Activated CD4-positive, alpha-beta memory T cell treated with anti-CD3 and anti-CD28 coated beads, Interleukin-2, amount 10 ng/mL, durations not matched to agents 7 days and 5 days (primary cell): ENCODE data around the gene BBS9. TPM values are rescaled to one million over a fixed set of nuclear protein-coding genes. Genes with fewer than 3 reads are reported as not detected.
"Not testable (repeated sequence)": the region's sequence is repeated elsewhere in the genome, so short reads cannot be mapped to it uniquely, and the experiment has no call there.

ENCODE experiments used
- CTCF ChIA-PET: fragments of 350-600 bp; sonication (Branson Sonifier 250); formaldehyde crosslinking; loops from one replicate; lab custom pipeline; 2021; ENCODE audit warnings: antibody characterized with exemption, inconsistent platforms; lab: Charles Lee
- POLR2A ChIA-PET: fragments of 350-600 bp; sonication (Branson Sonifier 250); formaldehyde crosslinking; loops from one replicate; lab custom pipeline; 2021; ENCODE audit warnings: antibody characterized with exemption; lab: Charles Lee
- DNase-seq: peaks from one replicate; pipeline ENCODE4 v3.0.0-alpha.2; 2020
- H3K27ac Mint-ChIP-seq: one replicate; pipeline ENCODE4 v1.8.0; 2021; ENCODE audit warnings: mild to moderate bottlenecking, mixed read lengths
- H3K27me3 Mint-ChIP-seq: one replicate; pipeline ENCODE4 v1.8.0; 2021; ENCODE audit warnings: mixed read lengths
- H3K36me3 Mint-ChIP-seq: one replicate; pipeline ENCODE4 v1.8.0; 2021; ENCODE audit warnings: low read depth, mixed read lengths
- H3K4me1 Mint-ChIP-seq: one replicate; pipeline ENCODE4 v1.8.0; 2021; ENCODE audit warnings: mixed read lengths
- H3K4me3 Mint-ChIP-seq: one replicate; pipeline ENCODE4 v1.8.0; 2021; ENCODE audit warnings: mild to moderate bottlenecking, mixed read lengths
- H3K9me3 Mint-ChIP-seq: one replicate; pipeline ENCODE4 v1.8.0; 2021; ENCODE audit warnings: mixed read lengths
- total RNA-seq, 2 experiments: library from RNA; stranded (reverse); gene quantifications; one replicate each; pipeline ENCODE4 v1.2.3, GENCODE V29; 2021

BBS9 gene
- total RNA-seq, 2 experiments from 2014 or later, result 13.7 to 14.0 TPM

DNA sequence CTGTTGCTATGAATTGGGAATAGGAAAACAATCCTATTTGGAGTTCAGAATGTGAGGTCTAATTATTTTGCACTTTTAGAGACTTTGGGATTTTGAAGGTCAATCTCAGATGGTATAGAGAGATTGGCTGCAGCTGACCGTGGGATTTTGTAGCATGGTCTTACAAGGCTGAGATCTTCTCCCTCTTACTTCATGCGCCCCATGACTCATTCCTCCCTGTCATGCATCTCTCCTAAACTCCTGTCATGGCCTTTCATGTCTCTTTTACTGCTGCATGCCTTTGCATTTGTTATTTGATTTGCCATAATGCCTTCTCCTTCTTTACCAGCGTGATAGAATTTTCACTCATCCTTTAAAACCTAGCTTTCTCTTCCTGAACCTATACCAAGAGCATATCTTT, 133.1 kb downstream of the BBS9 start:
- H3K9me3 Mint-ChIP-seq, result no peaks in the 10 kb centered on the region
- H3K4me3 Mint-ChIP-seq, result no peak overlapping the region
- H3K4me1 Mint-ChIP-seq, result peaks cover 13% of the 10 kb centered on the region
- H3K27me3 Mint-ChIP-seq, result no peaks in the 10 kb centered on the region
- POLR2A ChIA-PET, result no interaction called here
- CTCF ChIA-PET, result no interaction called here
- no peak overlapping the region for H3K27ac Mint-ChIP-seq
- DNase-seq, result no peak
- no peaks in the 10 kb centered on the region for H3K36me3 Mint-ChIP-seq

DNA sequence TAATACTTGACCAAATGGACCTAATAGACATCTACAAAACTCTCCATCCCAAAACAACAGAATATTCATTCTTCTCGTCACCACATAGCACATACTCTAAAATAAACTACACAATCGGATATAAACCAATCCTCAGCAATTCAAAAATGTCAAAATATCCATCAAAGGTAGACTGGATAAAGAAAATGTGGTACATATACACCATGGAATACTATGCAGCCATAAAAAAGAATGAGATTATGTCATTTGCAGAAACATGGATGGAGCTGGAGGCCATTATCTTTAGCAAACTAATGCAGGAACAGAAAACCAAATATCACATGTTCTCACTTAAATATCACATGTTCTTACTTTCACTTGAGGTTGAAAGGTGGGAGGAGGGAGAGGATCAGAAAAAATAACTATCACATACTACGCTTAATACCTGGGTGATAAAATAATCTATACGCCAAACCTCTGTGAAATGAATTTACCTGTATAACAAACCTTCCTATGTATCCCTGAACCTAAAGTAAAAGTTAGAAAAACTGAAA, 142.5 kb downstream of the BBS9 start:
- H3K27me3 Mint-ChIP-seq, POLR2A ChIA-PET, DNase-seq, H3K4me1 Mint-ChIP-seq, CTCF ChIA-PET, H3K4me3 Mint-ChIP-seq, H3K36me3 Mint-ChIP-seq, H3K27ac Mint-ChIP-seq: not testable (repeated sequence)
- peaks cover 11% of the 10 kb centered on the region for H3K9me3 Mint-ChIP-seq

DNA sequence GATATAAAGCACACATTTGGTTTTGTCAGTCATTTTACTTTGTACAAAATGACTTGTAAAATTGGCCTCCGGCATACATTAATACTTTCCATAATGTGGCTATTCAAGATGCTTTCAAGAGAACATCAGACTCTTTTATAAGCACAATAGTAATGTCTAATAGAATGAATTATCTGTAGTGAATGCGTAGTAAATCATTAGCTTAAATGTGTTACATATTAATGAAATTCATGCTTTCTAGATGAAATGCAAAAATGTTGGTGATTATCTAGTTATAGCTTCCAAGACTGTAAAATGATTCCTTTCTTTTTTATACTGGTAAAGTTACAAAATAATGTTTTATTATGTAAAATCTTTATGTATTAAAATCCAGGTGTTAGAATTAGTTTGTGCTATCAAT, 144.0 kb downstream of the BBS9 start:
- ChIA-PET CTCF (no interaction called here), POLR2A (no interaction called here)
- H3K36me3 Mint-ChIP-seq, result no peaks in the 10 kb centered on the region
- H3K9me3 Mint-ChIP-seq, result peaks cover 21% of the 10 kb centered on the region
- no peaks in the 10 kb centered on the region for H3K4me1 Mint-ChIP-seq
- H3K27ac Mint-ChIP-seq, result no peak overlapping the region
- H3K27me3 Mint-ChIP-seq, result no peaks in the 10 kb centered on the region
- H3K4me3 Mint-ChIP-seq, result no peak overlapping the region
- no peak for DNase-seq

DNA sequence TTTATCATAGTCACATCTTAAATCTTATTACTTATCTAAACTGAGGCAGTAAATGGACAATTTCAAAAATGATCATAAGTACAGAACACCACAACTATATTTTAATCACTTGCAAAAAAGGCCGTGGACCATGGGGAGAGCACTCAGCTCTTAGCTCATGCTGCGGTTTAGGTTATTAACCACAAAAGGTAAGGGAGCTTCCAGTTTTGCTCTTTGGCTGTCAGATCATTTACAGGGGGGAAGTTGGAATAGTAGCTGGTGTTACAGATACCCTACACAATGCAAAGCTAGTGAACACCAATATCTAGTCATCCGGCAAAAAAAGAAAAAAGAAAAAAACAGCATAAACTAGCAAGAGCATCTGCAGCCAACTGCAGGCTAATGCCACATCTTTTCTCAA, 147.0 kb downstream of the BBS9 start:
- CTCF ChIA-PET, result no interaction called here
- Mint-ChIP-seq H3K36me3 (no peaks in the 10 kb centered on the region), H3K27ac (no peak overlapping the region), H3K27me3 (no peaks in the 10 kb centered on the region), H3K9me3 (peaks cover 15% of the 10 kb centered on the region), H3K4me1 (no peaks in the 10 kb centered on the region), H3K4me3 (no peak overlapping the region)
- DNase-seq, result no peak
- POLR2A ChIA-PET, result no interaction called here

DNA sequence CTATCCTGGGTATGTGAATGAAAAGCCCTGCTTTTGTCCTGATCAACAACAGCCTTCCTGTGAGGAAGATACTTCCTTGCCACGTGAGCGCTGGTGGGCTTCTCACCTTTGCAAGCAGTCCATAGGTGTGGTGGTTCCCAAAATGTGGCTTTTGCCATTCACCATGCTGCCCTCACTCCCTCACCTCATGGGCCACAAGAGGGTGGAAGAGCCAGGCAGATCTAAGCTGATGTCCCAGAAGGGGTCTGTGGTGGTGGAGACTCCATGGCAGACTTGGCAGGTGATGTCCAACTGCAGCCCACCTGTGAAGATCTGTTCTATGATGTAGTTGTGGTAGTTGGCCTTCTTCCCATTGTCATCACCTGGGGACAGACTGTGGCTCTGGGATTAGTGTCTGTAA, 147.4 kb downstream of the BBS9 start:
- Mint-ChIP-seq H3K27me3 (no peaks in the 10 kb centered on the region), H3K4me1 (no peaks in the 10 kb centered on the region), H3K9me3 (peaks cover 15% of the 10 kb centered on the region), H3K27ac (no peak overlapping the region), H3K4me3 (no peak overlapping the region), H3K36me3 (no peaks in the 10 kb centered on the region)
- CTCF ChIA-PET, result no interaction called here
- DNase-seq, result no peak
- POLR2A ChIA-PET, result no interaction called here

DNA sequence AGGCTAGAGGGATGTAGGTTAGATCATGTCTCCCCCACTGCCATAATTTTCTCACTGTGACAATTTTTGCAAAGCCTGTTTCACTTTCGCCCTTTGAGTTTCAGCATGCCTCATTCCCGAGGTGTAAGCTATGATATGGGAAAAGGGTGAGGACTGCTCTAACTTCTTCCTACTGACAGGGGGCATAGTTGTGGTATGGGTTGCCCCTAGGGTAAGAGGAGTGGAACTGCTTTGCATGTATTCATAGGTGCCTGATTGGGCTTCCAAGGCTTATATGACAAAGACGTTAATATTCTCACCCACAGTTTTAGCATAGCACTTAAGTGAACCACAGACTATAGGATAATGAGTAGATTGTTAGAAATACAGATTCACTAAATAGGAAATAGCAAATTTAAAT, 148.7 kb downstream of the BBS9 start:
- no peaks in the 10 kb centered on the region for H3K36me3 Mint-ChIP-seq
- no peak overlapping the region for H3K4me3 Mint-ChIP-seq
- H3K9me3 Mint-ChIP-seq, result peaks cover 15% of the 10 kb centered on the region
- H3K27me3 Mint-ChIP-seq, result no peaks in the 10 kb centered on the region
- no peaks in the 10 kb centered on the region for H3K4me1 Mint-ChIP-seq
- no peak for DNase-seq
- CTCF ChIA-PET, result no interaction called here
- POLR2A ChIA-PET, result no interaction called here
- no peak overlapping the region for H3K27ac Mint-ChIP-seq

DNA sequence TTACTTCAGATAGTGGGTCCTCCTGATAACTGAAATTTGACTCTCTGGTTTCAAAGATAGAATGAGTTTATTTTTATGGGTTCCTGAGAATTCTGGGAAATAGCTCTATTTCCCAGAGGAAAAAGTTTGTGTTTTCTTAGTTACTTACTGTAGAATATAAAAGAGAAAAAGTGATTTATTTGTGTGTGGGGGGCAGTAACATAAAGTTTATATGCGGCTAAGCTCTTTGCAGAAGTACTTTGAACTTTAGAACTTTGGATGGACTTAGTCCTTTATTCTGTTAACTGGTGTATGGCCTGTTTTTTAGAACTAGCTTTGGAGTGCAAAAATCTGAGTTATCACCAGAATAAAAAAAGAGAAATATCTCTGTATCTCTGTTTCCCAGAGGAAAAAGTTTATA, 157.1 kb downstream of the BBS9 start:
- ChIA-PET POLR2A (no interaction called here), CTCF (no interaction called here)
- no peaks in the 10 kb centered on the region for H3K36me3 Mint-ChIP-seq
- peaks cover 2% of the 10 kb centered on the region for H3K9me3 Mint-ChIP-seq
- H3K27me3 Mint-ChIP-seq, result no peaks in the 10 kb centered on the region
- no peak overlapping the region for H3K27ac Mint-ChIP-seq
- H3K4me3 Mint-ChIP-seq, result no peak overlapping the region
- H3K4me1 Mint-ChIP-seq, result no peaks in the 10 kb centered on the region
- DNase-seq, result no peak

DNA sequence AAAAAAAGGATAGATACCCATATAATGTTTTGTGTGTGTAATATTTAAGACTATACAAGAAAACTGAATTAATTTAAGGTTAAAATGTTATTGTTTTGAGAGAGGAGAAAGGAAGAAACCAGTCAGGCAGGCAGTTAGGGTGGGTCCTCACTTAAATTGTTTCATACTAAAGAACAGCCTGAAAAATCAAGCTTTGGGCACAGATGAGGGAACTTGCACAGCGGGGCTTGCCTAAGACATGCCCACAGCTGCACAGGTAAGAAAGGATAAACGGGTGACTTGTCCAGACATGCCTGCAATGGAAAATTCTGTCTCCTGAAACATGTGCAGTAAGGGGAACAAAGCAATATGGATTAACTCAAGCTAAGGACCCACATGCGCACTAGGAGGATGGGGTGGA, 158.4 kb downstream of the BBS9 start:
- H3K4me1 Mint-ChIP-seq, result no peaks in the 10 kb centered on the region
- CTCF ChIA-PET, result no interaction called here
- peaks cover 2% of the 10 kb centered on the region for H3K9me3 Mint-ChIP-seq
- POLR2A ChIA-PET, result no interaction called here
- no peaks in the 10 kb centered on the region for H3K36me3 Mint-ChIP-seq
- no peak overlapping the region for H3K4me3 Mint-ChIP-seq
- DNase-seq, result no peak
- no peaks in the 10 kb centered on the region for H3K27me3 Mint-ChIP-seq
- H3K27ac Mint-ChIP-seq, result no peak overlapping the region

DNA sequence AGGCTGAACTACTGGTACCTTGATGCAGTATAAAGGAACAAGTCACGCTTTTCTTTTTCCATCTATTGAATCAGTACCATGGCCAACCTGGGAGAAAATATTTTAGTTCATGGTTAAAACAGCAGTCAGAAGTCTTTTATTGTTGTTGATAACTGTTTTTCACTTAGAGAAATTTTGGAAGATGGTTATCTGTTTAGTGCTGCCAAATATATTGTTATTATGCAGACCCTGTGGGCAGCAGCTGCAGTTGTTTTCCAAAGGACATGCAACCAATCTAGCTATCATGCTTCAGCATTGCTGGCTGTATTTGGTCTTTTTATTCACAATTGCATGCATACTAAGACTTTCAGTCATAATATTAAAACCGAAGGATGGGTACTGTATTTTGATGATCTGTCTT, 169.5 kb downstream of the BBS9 start:
- DNase-seq, result no peak
- Mint-ChIP-seq H3K27me3 (no peaks in the 10 kb centered on the region), H3K4me3 (no peak overlapping the region), H3K4me1 (no peaks in the 10 kb centered on the region), H3K27ac (no peak overlapping the region), H3K36me3 (no peaks in the 10 kb centered on the region), H3K9me3 (peaks cover 17% of the 10 kb centered on the region)
- ChIA-PET CTCF (no interaction called here), POLR2A (no interaction called here)

DNA sequence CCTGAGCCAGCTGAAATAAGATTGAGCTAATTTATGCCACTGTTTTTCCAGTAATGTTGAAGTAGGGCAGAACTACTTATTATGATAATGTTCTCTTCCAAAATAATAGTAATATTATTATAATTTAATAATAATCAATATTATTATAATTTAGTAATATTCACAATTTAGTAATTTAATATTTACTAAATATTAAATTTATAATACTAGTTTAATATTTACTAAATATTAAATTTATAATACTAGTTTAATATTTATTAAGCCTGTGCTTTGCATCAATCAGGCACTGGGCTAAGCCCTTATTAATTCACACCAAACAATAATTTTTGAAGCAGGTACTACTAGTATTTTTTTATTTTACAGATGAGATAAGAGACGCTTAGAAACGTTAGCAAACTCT, 170.1 kb downstream of the BBS9 start:
- H3K4me3 Mint-ChIP-seq, result no peak overlapping the region
- H3K36me3 Mint-ChIP-seq, result no peaks in the 10 kb centered on the region
- H3K27me3 Mint-ChIP-seq, result no peaks in the 10 kb centered on the region
- POLR2A ChIA-PET, result no interaction called here
- CTCF ChIA-PET, result no interaction called here
- H3K9me3 Mint-ChIP-seq, result peaks cover 17% of the 10 kb centered on the region
- H3K4me1 Mint-ChIP-seq, result no peaks in the 10 kb centered on the region
- H3K27ac Mint-ChIP-seq, result no peak overlapping the region
- DNase-seq, result no peak

DNA sequence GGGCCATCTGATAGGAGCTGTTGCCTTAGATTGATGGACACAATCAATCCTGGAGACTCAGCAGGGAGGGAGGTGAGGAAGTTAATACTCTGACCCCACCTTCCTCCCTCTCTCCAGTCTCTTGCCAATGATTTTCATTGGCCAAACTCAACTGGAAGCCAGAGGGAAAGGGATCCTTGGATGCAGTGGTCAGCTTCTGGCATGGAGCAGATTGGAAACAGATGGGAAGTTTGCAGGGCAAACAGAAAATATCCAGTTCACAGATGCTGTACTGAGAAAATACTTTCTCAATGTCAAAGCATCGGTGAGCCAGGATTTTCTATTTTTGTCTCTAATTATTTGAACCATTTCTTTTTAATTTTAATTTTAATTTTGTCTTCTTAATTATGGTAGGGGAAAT, 170.8 kb downstream of the BBS9 start:
- no peak overlapping the region for H3K4me3 Mint-ChIP-seq
- no peaks in the 10 kb centered on the region for H3K4me1 Mint-ChIP-seq
- H3K36me3 Mint-ChIP-seq, result no peaks in the 10 kb centered on the region
- no peaks in the 10 kb centered on the region for H3K27me3 Mint-ChIP-seq
- ChIA-PET POLR2A (no interaction called here), CTCF (no interaction called here)
- no peak for DNase-seq
- no peak overlapping the region for H3K27ac Mint-ChIP-seq
- peaks cover 17% of the 10 kb centered on the region for H3K9me3 Mint-ChIP-seq

DNA sequence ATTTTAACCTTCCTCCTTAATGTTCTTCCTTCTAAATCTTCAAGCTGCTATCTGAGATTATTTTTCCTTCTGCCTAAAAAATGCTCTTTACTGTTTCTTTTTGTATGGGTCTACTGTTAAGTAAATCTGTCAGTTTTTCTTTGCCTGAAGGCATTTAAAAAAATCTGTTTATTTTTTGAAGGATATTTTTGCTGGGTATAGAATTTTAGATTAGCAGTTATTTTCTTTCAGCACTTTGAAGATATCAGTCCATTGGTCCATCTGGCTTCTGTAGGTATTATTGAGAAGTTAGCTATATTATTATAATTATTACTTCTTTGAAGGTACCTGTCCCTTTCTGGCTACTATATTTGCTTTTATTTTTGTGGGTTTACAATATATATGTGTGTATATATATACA, 171.4 kb downstream of the BBS9 start:
- Mint-ChIP-seq H3K27ac (no peak overlapping the region), H3K9me3 (peaks cover 17% of the 10 kb centered on the region), H3K27me3 (no peaks in the 10 kb centered on the region), H3K4me1 (no peaks in the 10 kb centered on the region), H3K4me3 (no peak overlapping the region), H3K36me3 (no peaks in the 10 kb centered on the region)
- ChIA-PET CTCF (no interaction called here), POLR2A (no interaction called here)
- no peak for DNase-seq

DNA sequence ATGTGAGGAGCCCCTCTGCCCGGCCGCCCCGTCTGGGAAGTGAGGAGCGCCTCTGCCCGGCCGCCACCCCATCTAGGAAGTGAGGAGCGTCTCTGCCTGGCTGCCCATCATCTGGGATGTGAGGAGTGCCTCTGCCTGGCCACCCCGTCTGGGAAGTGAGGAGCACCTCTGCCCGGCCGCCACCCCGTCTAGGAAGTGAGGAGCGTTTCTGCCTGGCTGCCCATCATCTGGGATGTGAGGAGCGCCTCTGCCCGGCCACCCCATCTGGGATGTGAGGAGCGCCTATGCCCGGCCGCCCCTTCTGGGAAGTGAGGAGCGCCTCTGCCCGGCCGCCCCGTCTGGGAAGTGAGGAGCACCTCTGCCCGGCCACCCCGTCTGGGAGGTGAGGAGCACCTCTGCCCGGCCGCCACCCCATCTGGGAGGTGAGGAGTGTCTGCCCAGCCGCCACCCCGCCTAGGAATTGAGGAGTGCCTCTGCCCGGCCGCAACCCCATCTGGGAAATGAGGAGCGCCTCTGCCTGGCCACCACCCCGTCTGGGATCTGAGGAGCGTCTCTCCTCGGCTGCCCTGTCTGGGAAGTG, 174.7 kb downstream of the BBS9 start:
- DNase-seq, POLR2A ChIA-PET: not testable (repeated sequence)

DNA sequence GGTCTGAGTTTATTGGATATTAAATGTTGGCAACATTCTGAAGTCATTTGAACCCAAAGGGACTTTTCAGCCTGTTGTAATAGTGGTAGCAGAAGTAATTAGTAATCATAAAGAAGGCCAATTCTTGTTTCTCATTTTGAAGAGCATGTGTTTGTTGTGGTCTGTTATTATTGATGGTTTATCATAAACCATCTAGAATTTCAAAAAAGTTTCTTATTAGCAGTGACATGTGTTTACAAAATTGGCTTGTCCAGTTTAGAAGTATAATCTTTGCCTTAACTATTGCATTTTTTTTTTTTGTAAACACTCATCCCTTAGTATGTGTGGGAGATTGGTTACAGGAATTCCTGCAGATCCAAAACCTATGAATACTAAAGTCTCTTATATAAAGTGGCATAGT, 177.8 kb downstream of the BBS9 start:
- Mint-ChIP-seq H3K4me3 (no peak overlapping the region), H3K36me3 (no peaks in the 10 kb centered on the region), H3K27me3 (no peaks in the 10 kb centered on the region), H3K4me1 (no peaks in the 10 kb centered on the region), H3K27ac (no peak overlapping the region), H3K9me3 (no peaks in the 10 kb centered on the region)
- DNase-seq, result no peak
- CTCF ChIA-PET, result no interaction called here
- POLR2A ChIA-PET, result no interaction called here

More for the DNA sequence above, 174.7 kb downstream of the BBS9 start:
- H3K36me3 Mint-ChIP-seq, H3K27me3 Mint-ChIP-seq, CTCF ChIA-PET, H3K27ac Mint-ChIP-seq, H3K4me1 Mint-ChIP-seq, H3K4me3 Mint-ChIP-seq: not testable (repeated sequence)
- peaks cover 17% of the 10 kb centered on the region for H3K9me3 Mint-ChIP-seq
